ENCODE measurements around the gene TEX48.

- TF ChIP-seq CTCF (IDR thresholded peaks at IDR 0.05), result no peak
- TF ChIP-seq EP300 (IDR thresholded peaks at IDR 0.05), result no peak
These were observed 48.4 kb downstream of the TEX48 start for GRCh38 chr9:114633438-114634089.

All from tibial nerve (tissue), 4 donors.